ENCODE results near the gene PPP6R1.

PPP6R1 gene

DNA sequence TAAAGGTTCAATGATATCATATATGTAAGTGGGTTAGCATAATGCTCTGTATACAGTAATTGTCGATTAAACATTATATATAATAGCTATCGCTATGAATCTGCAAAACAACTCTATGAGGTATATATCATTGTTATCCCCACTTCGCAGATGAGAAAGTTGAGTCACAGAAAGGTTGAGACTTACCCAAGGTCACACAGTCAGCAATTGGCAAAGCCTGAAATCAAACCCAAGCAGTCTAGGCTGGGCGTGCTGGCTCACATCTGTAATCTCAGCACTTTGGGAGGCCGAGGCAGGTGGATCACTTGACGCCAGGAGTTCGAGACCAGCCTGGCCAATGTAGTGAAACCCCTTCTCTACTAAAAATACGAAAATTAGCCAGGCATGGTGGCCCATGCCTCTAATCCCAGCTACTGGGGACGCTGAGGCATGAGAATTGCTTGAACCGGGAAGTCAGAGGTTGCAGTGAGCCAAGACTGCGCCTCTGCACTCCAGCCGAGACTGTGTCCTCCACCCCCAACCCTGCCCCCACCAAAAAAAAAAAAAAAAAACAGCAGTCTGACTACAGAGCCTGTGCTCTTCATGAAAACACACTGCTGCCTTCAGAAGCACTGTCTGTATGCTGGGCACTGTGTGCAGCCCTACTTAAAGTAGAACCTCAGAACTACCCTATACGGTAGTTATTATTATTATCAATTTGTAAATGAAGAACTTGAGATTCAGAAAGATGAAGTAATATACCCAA lies 19.7 kb upstream of the PPP6R1 start:
- peak overlapping the region; percentile 68; the same call in 1 of the 2 replicates for H3K27ac ChIP-seq

DNA sequence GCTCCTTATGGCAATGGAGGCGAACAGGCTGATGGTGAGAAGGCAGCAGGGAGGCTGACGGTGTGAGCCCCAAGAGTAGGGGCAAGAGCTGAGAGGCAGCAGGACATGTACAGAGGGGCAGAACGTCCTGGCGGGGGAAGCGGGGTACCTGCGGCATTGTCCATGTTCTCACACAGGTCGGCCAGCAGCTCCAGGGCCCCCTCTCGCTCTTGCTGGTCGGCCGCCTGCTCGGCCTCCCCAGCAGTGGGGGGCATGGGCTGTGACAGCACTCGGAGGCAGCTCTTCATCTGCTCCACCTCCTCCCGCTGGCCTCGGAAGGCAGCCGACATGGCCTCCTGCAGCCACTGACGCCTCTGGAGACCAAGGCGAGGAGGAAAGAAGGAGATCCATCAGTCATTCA lies 18.7 kb upstream of the PPP6R1 start:
- H3K27ac ChIP-seq: no peak overlapping the region
- TF ChIP-seq ZFX (IDR thresholded peaks at IDR 0.05): no peak
- TF ChIP-seq, protein P1, sequence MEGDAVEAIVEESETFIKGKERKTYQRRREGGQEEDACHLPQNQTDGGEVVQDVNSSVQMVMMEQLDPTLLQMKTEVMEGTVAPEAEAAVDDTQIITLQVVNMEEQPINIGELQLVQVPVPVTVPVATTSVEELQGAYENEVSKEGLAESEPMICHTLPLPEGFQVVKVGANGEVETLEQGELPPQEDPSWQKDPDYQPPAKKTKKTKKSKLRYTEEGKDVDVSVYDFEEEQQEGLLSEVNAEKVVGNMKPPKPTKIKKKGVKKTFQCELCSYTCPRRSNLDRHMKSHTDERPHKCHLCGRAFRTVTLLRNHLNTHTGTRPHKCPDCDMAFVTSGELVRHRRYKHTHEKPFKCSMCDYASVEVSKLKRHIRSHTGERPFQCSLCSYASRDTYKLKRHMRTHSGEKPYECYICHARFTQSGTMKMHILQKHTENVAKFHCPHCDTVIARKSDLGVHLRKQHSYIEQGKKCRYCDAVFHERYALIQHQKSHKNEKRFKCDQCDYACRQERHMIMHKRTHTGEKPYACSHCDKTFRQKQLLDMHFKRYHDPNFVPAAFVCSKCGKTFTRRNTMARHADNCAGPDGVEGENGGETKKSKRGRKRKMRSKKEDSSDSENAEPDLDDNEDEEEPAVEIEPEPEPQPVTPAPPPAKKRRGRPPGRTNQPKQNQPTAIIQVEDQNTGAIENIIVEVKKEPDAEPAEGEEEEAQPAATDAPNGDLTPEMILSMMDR (conservative IDR thresholded peaks at IDR 0.05): no peak

More for the DNA sequence above, 19.7 kb upstream of the PPP6R1 start:
- TF ChIP-seq, protein P1 (conservative IDR thresholded peaks at IDR 0.05): no peak
- TF ChIP-seq ZFX (IDR thresholded peaks at IDR 0.05): no peak

DNA sequence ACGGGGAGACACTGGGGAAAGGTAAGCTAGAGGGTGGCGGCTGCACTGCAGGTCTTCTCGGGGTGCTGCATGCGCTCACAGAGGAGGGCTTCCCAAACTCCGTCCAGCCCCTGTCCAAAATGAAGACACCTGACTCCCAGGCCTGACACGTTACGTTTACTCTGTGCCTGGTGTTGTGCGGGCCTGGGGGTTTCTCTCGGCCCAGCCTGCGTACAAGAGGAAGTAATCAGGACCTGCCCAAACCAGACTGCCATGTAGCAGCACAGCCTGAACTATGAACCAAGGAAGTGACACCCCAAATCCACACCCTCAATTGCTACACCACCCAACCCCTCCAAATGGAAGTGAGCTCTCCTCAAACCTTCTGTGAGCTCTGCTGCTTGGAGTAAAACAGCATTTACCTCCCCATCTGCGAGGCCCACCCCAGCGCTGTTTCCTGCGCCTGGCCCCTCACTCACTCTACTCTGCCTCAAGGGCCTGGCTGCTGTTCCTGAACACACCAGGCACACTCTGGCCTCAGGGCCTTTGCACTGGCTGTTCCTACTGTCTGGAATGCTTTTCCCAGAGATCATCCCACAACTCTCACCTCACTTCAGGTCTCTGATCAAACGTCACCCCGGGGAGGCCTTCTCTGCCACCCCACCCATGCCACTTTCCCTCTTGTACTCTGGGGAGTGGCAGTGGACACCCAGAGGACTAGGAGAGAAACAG lies 18.1 kb upstream of the PPP6R1 start:
- no peak overlapping the region for H3K27ac ChIP-seq

DNA sequence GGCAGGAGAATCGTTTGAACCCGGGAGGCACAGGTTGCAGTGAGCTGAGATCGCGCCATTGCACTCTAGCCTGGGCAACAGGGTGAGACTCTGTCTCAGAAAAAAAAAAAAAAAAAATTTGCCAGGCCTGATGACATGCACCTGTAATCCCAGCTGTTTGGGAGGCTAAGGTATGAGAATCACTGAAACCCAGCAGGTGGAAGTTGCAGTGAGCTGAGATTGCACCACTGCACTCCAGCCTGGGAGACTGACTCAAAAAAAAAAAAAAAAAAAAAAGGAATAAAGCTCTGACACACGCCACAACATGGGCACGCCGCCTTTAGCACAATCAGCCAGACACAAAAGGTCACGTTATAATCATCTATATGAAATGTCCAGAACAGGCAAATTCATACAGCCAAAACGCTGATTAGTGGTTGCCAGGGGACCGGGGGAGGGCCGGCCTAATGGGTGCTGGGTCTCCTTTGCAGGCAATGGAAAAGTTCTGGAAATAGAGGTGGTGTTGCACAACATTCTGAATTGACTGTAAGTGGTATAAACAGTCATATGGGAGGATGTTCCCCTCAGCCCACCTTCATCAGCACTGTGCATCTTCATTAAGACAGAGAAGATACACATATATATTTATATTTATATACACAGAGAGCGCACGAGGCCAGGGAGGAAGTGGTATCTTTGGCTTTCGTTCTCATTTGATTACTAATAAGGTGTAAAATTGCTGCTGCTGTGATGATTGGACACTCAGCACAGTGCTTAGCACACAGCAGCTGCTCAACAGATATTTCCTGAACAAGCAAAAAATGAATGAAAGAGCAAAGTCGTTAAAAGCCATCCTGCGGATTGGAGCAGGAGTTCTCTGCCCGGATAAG lies 17.3 kb upstream of the PPP6R1 start:
- no peak for TF ChIP-seq ZFX (IDR thresholded peaks at IDR 0.05)
- TF ChIP-seq, protein P1 (conservative IDR thresholded peaks at IDR 0.05): no peak
- H3K27ac ChIP-seq: no peak overlapping the region

More for the DNA sequence above, 18.1 kb upstream of the PPP6R1 start:
- TF ChIP-seq, protein P1 (conservative IDR thresholded peaks at IDR 0.05): no peak
- TF ChIP-seq ZFX (IDR thresholded peaks at IDR 0.05): no peak

DNA sequence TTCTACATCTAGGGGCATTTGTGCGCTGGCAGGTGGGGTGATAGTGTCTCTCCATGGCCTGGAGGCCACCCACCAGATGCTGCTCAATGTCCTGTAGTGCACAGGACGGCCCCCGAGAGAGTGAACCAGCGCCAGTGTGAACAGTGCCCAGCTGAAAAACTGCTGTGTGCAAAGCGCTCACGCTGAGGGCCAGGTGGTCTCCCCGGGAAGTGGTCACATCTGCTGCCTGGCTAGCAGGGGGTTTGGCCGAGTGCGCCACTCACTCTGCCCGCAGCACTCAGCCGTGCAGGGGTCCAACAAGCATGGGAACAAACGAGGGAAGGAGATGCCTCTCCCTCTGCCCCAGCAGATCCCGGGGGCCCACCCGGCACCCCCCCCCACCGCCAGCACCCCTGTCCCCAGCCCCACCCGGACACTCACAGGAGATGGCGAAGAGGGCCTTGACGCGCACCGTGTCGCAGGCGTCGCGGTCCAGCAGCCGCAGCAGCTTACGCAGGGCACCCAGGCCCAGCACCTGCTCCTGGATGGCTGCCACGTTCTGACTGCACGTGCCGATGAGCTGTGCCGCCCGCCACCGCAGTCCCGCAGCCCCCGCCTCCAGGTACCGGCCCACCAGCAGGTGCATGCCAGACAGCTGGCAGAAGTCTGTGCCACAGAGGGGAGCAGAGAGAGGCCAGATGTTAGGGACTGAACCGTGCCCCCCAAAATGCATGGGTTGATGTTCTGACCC lies 15.3 kb upstream of the PPP6R1 start:
- TF ChIP-seq ZFX (IDR thresholded peaks at IDR 0.05): no peak
- TF ChIP-seq, protein P1 (conservative IDR thresholded peaks at IDR 0.05): no peak
- no peak overlapping the region for H3K27ac ChIP-seq

DNA sequence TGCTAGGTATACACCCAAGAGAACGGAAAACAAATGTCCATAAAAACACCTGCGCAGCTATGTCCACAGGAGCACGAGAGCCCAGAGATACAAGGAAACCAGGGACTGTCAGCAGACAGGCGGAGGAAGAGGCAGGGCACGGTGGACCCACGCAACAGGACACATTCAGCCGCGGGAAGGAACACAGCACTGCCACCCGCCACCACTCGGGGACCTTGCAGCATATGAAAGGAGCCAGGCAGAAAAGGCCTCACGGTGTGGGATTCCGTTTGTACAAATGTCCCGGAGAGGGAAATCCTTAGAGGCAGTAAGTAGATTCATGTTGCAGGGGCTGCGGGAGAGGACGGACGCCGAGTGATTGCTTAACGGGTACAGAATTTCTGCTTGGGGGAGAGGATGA lies 13.3 kb upstream of the PPP6R1 start:
- no peak overlapping the region for H3K27ac ChIP-seq
- TF ChIP-seq, protein P1 (conservative IDR thresholded peaks at IDR 0.05): no peak
- TF ChIP-seq ZFX (IDR thresholded peaks at IDR 0.05): no peak
